Measurements from ENCODE around the gene HDGF. TPM values are rescaled to one million over a fixed set of nuclear protein-coding genes. Genes with fewer than 3 reads are reported as not detected.
A peak's percentile ranks its signal among the peaks of the same experiment; 100 is the strongest.

The HDGF gene
- total and polyA plus RNA-seq, 2 of the 8 experiments (the other 6 are each of a cell fraction or from before 2014, with no cell fraction given): 145 to 391 TPM

DNA sequence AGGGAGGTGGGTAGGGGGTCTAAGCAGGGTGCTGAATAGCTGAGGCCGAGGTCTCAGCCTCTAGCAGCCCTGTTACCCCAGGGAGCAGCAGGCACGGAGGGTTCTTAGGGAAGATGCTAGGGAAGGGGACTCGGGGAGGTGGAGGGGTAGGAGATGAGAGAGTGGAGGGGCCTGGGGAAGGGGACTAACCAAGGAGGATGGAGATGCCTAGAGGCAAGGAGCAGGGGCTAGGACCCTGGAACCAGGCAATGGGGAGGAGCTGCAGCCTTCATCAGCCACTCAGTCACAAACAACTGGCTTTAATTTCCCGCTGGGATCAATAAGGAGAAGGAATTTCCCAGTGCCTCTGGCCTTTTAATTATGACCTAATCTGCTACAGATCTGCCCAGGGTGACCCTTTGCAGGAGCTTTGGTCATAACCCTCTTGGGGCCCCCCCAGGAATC, 43.2 kb downstream of the HDGF start (continued):
- TF ChIP-seq, protein P1, sequence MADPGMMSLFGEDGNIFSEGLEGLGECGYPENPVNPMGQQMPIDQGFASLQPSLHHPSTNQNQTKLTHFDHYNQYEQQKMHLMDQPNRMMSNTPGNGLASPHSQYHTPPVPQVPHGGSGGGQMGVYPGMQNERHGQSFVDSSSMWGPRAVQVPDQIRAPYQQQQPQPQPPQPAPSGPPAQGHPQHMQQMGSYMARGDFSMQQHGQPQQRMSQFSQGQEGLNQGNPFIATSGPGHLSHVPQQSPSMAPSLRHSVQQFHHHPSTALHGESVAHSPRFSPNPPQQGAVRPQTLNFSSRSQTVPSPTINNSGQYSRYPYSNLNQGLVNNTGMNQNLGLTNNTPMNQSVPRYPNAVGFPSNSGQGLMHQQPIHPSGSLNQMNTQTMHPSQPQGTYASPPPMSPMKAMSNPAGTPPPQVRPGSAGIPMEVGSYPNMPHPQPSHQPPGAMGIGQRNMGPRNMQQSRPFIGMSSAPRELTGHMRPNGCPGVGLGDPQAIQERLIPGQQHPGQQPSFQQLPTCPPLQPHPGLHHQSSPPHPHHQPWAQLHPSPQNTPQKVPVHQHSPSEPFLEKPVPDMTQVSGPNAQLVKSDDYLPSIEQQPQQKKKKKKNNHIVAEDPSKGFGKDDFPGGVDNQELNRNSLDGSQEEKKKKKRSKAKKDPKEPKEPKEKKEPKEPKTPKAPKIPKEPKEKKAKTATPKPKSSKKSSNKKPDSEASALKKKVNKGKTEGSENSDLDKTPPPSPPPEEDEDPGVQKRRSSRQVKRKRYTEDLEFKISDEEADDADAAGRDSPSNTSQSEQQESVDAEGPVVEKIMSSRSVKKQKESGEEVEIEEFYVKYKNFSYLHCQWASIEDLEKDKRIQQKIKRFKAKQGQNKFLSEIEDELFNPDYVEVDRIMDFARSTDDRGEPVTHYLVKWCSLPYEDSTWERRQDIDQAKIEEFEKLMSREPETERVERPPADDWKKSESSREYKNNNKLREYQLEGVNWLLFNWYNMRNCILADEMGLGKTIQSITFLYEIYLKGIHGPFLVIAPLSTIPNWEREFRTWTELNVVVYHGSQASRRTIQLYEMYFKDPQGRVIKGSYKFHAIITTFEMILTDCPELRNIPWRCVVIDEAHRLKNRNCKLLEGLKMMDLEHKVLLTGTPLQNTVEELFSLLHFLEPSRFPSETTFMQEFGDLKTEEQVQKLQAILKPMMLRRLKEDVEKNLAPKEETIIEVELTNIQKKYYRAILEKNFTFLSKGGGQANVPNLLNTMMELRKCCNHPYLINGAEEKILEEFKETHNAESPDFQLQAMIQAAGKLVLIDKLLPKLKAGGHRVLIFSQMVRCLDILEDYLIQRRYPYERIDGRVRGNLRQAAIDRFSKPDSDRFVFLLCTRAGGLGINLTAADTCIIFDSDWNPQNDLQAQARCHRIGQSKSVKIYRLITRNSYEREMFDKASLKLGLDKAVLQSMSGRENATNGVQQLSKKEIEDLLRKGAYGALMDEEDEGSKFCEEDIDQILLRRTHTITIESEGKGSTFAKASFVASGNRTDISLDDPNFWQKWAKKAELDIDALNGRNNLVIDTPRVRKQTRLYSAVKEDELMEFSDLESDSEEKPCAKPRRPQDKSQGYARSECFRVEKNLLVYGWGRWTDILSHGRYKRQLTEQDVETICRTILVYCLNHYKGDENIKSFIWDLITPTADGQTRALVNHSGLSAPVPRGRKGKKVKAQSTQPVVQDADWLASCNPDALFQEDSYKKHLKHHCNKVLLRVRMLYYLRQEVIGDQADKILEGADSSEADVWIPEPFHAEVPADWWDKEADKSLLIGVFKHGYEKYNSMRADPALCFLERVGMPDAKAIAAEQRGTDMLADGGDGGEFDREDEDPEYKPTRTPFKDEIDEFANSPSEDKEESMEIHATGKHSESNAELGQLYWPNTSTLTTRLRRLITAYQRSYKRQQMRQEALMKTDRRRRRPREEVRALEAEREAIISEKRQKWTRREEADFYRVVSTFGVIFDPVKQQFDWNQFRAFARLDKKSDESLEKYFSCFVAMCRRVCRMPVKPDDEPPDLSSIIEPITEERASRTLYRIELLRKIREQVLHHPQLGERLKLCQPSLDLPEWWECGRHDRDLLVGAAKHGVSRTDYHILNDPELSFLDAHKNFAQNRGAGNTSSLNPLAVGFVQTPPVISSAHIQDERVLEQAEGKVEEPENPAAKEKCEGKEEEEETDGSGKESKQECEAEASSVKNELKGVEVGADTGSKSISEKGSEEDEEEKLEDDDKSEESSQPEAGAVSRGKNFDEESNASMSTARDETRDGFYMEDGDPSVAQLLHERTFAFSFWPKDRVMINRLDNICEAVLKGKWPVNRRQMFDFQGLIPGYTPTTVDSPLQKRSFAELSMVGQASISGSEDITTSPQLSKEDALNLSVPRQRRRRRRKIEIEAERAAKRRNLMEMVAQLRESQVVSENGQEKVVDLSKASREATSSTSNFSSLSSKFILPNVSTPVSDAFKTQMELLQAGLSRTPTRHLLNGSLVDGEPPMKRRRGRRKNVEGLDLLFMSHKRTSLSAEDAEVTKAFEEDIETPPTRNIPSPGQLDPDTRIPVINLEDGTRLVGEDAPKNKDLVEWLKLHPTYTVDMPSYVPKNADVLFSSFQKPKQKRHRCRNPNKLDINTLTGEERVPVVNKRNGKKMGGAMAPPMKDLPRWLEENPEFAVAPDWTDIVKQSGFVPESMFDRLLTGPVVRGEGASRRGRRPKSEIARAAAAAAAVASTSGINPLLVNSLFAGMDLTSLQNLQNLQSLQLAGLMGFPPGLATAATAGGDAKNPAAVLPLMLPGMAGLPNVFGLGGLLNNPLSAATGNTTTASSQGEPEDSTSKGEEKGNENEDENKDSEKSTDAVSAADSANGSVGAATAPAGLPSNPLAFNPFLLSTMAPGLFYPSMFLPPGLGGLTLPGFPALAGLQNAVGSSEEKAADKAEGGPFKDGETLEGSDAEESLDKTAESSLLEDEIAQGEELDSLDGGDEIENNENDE (IDR thresholded peaks at IDR 0.05; ENCODE audit: insufficient replicate concordance, low read length): no peak
- TF ChIP-seq, protein P2, sequence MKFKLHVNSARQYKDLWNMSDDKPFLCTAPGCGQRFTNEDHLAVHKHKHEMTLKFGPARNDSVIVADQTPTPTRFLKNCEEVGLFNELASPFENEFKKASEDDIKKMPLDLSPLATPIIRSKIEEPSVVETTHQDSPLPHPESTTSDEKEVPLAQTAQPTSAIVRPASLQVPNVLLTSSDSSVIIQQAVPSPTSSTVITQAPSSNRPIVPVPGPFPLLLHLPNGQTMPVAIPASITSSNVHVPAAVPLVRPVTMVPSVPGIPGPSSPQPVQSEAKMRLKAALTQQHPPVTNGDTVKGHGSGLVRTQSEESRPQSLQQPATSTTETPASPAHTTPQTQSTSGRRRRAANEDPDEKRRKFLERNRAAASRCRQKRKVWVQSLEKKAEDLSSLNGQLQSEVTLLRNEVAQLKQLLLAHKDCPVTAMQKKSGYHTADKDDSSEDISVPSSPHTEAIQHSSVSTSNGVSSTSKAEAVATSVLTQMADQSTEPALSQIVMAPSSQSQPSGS (IDR thresholded peaks at IDR 0.05; ENCODE audit: low read length): peak; percentile 30; the same call in 1 of the 2 replicates
- TF ChIP-seq FOSL1 (IDR thresholded peaks at IDR 0.05; ENCODE audit: insufficient read depth, low read depth, low read length) (peak; percentile 82), JUN (IDR thresholded peaks at IDR 0.05; ENCODE audit: low read depth, low read length) (peak; percentile 62; the same call in 1 of the 2 replicates), SP1 (IDR thresholded peaks at IDR 0.05; ENCODE audit: low read depth, low read length) (peak; percentile 70; the same call in 1 of the 2 replicates), BRCA1 (IDR thresholded peaks at IDR 0.05; ENCODE audit: low read depth, low read length) (no peak)
- TF ChIP-seq, protein P3, sequence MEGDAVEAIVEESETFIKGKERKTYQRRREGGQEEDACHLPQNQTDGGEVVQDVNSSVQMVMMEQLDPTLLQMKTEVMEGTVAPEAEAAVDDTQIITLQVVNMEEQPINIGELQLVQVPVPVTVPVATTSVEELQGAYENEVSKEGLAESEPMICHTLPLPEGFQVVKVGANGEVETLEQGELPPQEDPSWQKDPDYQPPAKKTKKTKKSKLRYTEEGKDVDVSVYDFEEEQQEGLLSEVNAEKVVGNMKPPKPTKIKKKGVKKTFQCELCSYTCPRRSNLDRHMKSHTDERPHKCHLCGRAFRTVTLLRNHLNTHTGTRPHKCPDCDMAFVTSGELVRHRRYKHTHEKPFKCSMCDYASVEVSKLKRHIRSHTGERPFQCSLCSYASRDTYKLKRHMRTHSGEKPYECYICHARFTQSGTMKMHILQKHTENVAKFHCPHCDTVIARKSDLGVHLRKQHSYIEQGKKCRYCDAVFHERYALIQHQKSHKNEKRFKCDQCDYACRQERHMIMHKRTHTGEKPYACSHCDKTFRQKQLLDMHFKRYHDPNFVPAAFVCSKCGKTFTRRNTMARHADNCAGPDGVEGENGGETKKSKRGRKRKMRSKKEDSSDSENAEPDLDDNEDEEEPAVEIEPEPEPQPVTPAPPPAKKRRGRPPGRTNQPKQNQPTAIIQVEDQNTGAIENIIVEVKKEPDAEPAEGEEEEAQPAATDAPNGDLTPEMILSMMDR (IDR thresholded peaks at IDR 0.05; ENCODE audit: control extremely low read depth in 1 of 3, insufficient read depth in 1 of 3, low read depth in 1 of 3, low read length in 3 of 3): no peak

Data from H1 (cell line).